Right ventricle myocardium superior (tissue), 1 donor: ENCODE data around the gene PLCH1. TPM values are rescaled to one million over a fixed set of nuclear protein-coding genes. Genes with fewer than 3 reads are reported as not detected.

Source experiments
- ATAC-seq: fragments of 200-7000 bp; cut with Tn5 transposase; one replicate; pipeline ENCODE4 v1.9.1; 2020; ENCODE audit warnings: mild to moderate bottlenecking; ENCODE audit not compliant: poor library complexity
- DNase-seq: peaks from one replicate; pipeline ENCODE4 v3.0.0-alpha.2; 2020
- intact Hi-C: fragments of 100-400 bp; cut with DNase I; formaldehyde crosslinking; loops from one replicate; pipeline ENCODE4 v1.11.2; 2022
- total RNA-seq: library from RNA; stranded (reverse); fragmentation: NEBNext Ultra II Directional; extraction: Animal tissue kit (Norgen Biotek cat#: 25700); gene quantifications from one replicate; pipeline ENCODE4 v1.2.1, GENCODE V29; 2021
- donor health status: DM: no; HTN: yes; CAD: no; lungs with severe emphysema.

Gene PLCH1
- total RNA-seq, 1 donor from 2014 or later: 1.3 TPM

- intact Hi-C loops: no loop called here
- DNase-seq: no peak
- ATAC-seq: no peak
Measured at GRCh38 chr3:155520463-155520862, 224.4 kb downstream of the PLCH1 start.

DNA sequence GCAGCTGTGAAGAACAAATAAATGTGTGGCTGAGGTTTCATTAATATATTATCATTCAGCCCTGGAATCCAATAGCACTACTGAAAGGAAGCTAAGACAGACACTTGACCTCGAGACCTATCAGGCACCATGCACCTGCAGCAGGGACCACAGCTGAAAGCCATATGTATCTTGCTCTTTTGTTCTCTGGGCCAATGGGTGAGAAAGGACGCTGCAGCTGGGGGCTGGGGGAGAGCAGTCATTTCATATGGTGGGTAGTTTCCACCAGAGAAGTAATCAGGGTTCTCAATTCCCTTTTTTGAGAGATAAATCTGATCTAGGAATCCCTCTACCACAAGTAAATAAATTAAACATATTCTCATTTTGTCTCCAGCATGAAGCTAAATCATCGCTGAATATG, 225.8 kb downstream of the PLCH1 start:
- ATAC-seq: no peak
- intact Hi-C loops: no loop called here
- no peak for DNase-seq

DNA sequence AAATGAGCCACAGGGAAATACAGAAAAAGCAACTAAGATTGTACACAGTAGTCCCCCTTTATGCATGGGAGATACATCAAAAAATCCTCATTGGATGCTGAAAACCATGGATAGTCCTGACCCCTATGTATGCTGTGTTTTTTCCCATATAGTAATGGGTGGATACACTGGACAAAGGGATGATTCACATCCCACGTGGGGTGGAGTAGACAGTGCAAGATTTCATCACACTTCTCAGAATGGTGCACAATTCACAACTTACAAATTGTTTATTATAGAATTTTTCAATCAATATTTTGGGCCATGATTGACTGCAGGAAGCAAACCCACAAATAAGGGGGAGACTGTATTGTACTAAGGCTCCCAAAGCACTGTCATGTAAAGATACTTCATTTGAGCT, 227.0 kb downstream of the PLCH1 start:
- no peak for DNase-seq
- intact Hi-C loops: no loop called here
- ATAC-seq: no peak

DNA sequence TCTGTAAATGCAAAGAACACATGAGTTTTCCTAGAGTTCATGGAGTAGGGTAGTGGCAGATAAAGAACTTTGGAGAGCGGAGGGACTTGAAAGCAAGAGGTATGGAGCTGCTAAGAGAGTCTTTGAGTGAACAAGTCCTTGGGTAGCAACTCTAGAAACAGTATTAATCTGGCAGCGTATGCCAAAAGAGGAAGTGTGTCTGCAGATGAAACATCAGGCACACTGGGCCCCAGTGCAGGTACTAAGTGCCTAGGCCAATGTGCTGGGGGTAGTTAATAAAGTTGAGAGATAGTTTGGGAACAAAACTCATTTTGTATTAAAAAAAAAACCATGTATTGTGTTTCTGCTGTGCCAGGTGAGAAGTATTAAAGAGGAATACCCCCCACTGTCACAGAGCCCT, 228.4 kb downstream of the PLCH1 start:
- ATAC-seq: no peak
- DNase-seq: no peak
- intact Hi-C loops: no loop called here

- intact Hi-C loops: no loop called here
- no peak for DNase-seq
- no peak for ATAC-seq
Measured at GRCh38 chr3:155512867-155513261, 232.0 kb downstream of the PLCH1 start.

DNA sequence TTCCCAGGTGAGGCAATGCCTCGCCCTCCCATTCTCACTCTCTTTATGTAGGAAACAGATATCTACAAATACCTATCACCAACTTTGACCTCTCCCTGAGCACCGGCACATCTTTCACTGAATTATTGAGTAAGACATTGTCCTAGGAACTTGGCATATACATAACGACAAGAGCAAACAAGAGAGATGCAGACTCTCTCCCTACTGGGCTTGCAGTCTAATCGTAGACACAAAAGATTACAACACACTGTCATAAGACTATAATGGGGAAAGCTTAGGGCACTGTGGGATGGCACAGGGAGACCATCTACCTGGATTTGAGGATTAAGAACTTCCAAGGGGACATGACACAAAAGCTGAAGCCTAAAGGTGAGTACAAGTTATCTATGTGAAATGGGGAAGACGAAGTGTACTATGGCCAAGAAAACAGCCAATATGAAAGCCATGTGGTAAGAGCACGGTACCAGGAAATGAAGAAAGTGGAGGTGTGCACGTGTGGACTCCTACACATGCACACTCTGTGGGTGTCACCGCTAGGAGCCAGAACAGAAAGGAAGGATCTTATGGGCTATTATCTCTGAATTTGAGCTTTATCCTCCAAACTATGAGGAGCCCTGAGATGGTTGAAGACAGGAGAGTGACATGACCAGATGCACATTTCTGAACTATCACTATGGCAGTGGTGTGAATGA, 232.6 kb downstream of the PLCH1 start:
- no peak for DNase-seq
- intact Hi-C loops: no loop called here
- ATAC-seq: no peak

DNA sequence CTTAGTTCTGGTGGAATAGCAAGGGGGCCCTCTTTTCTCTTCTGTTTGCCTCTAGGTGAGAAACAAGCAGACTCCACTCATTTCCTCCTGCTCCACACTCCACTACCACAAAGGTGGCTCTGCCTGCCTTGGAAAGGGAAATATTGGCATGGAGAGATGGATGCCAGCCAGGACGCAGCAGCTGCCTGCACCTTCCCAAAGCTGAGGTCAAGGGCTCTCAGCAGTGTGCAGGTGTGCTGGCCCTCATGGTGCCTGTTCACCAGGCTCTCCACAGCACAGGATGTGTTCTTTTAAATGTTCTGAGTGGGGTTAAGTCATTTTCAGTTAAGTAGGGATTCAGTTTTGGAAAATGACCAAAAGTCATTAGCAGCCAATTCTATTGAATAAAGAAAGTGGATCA, 240.2 kb downstream of the PLCH1 start:
- no peak for DNase-seq
- no peak for ATAC-seq
- intact Hi-C loops: no loop called here

GRCh38 chr3:155502630-155503029, 242.2 kb downstream of the PLCH1 start:
- ATAC-seq (no peak), DNase-seq (no peak)
- intact Hi-C loops: no loop called here

DNA sequence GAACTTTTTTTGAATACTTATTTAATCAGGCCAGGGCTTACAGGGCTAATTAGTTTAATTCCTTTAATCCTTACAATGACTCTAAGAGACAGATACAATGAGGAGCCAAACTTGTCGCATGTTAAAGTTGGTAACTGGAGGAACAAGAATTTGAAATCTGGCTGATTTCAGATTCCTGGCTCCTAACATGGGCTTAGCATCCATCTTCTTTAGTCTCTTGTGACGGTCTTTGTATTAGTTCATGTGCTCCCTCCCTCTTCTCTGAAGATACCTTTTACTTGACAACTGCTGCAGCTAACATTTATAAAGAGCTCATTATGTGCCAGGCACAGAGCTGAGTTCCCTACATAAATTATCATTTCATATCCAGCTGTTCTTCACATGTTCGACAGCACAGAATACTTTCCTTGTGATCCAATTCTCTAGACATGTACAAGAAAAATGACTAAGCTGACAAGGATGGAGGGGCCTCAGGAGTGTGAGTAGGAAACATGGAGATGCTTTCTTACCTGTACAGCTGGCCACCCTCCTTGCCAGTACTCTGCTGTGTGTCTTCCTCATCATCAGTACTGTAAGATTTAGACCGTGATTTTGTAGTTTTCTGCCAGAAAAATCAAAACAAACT, 244.6 kb downstream of the PLCH1 start:
- DNase-seq: no peak
- intact Hi-C loops: no loop called here
- ATAC-seq: no peak

- intact Hi-C loops: no loop called here
- DNase-seq (no peak), ATAC-seq (no peak)
Measured at GRCh38 chr3:155497930-155498647, 246.8 kb downstream of the PLCH1 start.

GRCh38 chr3:155496206-155496605, 248.7 kb downstream of the PLCH1 start:
- no peak for ATAC-seq
- intact Hi-C loops: no loop called here
- DNase-seq: no peak

DNA sequence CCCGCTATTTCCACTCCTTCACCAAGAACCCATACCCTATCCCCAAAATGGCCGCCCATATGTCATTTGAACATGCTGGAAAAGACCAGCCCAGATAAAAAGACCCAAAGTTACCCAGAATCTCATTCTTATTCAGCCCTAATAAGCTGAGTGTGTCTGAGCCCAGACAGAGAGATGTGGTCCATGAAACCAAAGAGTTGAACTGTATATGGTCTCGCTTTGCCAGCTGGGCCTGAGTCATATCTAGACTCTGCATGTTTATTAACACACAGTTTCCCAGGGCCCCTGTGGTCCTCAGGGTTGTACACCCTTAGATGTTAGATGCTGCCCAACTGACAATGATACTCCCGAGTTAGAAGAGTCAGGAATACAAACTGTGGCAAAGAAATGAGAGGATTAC, 249.5 kb downstream of the PLCH1 start:
- no peak for ATAC-seq

DNA sequence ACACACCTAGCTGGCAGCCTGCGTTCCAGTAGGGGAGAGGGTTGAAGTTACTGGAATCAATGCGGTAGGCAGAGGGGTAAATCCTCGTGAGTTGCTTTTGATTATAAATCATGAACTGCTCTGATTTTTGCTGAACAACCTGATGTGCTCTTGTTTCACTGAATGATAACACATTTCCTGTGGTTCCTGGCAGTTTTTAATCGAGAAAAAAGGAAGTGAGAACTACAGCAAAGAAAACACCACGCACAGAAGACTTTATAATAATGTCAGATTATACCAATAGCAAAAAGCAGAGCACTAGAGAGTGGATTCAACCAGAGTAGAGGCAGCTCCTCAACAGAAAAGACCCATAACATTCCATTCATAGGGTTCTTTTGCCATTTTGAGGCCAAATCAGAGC, 250.5 kb downstream of the PLCH1 start:
- no peak for ATAC-seq
- intact Hi-C loops: no loop called here
- no peak for DNase-seq

More for the DNA sequence above, 249.5 kb downstream of the PLCH1 start:
- intact Hi-C loops: no loop called here
- no peak for DNase-seq

DNA sequence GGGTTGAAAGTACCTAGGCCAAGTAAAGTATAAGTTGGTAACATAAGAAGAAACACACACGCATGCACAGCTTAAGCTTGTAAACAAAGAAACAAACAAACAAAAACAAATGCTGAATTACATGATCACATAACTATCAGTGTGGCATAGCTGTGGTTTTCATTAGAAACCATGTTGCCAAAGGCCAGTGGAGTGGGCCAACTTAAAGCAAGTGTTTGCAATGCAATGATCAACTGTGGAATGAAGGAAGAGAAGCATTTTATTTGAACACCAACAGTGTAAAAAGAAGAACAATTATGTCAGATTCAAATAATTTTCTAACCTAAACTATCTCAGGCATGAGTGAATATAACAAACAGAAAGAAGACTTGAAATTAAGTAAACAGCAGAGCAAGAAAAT, 252.0 kb downstream of the PLCH1 start:
- intact Hi-C loops: no loop called here
- no peak for ATAC-seq
- no peak for DNase-seq

DNA sequence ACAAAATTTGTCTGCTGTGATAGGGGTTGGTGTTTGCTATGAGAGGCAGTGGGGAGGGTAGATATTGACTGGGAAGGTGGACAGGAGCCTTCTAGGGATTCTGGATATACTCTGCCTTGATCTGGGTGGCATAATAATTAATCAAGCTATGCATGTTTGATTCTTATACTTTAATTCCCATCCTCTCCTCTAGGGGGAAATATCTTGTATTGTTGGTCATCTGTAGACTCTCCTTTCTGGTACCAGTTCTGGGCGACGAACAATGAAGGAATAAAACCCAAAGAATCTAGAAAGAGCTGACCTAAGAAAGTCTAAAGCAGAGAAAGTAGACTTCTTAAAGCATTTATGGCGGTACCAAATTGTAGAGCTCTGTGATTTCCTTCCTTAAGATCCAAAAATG, 253.2 kb downstream of the PLCH1 start:
- no peak for DNase-seq
- intact Hi-C loops: no loop called here
- no peak for ATAC-seq

DNA sequence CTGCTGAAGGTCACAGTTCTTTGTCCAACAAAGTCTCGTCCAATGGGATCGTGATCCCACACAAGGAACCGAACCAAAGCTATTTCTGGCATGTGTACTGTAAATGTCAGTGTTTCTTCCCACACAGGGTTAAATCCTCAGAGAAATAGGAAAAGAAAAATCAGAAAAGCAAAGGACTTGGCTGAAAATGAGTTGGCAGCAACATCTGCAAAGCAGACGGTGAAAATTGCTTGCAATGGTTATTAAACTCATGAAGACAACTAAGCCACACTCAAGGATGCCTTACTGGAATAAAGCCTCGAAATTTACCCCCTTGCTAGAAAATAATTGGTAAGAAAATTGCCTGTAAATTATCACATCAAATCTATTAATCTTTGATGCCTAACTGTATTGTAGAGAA, 256.2 kb downstream of the PLCH1 start:
- intact Hi-C loops: no loop called here
- ATAC-seq (no peak), DNase-seq (no peak)

DNA sequence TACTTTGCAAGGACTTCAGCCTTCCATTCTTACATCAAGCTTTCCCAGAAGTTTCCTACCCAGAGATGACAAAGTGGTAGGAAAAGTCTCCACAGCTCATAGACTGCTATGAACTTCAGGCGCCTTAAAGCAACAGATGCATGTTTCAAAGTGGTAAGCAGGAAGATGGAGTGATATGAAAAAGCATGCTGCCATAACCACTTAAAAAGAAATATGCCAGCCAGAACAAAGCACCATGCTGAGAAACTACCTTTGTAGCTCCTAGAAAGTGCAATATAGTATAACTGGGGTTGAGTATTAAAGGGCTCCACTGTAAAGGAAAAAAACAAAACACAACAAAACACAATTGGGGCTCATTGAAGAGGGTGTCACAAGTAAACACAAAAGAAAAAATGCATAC, 259.0 kb downstream of the PLCH1 start:
- intact Hi-C loops: no loop called here
- no peak for ATAC-seq
- DNase-seq: no peak

- intact Hi-C loops: no loop called here
- ATAC-seq: no peak
- no peak for DNase-seq
Measured at GRCh38 chr3:155481591-155481990, 263.3 kb downstream of the PLCH1 start.

GRCh38 chr3:155481089-155481488, 263.8 kb downstream of the PLCH1 start:
- DNase-seq (no peak), ATAC-seq (no peak)
- intact Hi-C loops: no loop called here

- DNase-seq: no peak
- ATAC-seq: no peak
- intact Hi-C loops: no loop called here
Measured at GRCh38 chr3:155465664-155466063, 279.2 kb downstream of the PLCH1 start.
